IMR-90 (cell line): Measurements from ENCODE around the gene ZNF831. TPM values are rescaled to one million over a fixed set of nuclear protein-coding genes. Genes with fewer than 3 reads are reported as not detected.

ENCODE experiments used
- ATAC-seq: fragments of 200-7000 bp; cut with Tn5 transposase; 2 replicates; pipeline ENCODE4 v1.9.1; 2020; ENCODE audit warnings: low read depth, mild to moderate bottlenecking, moderate library complexity
- BruUV-seq: library from RNA; stranded (reverse); fragments of 400-500 nt; replicated peaks from 2 replicates; lab custom pipeline; 2021; lab: Mats Ljungman, UMichigan
- CTCF ChIA-PET: fragments of 300-600 bp; formaldehyde crosslinking; extraction: SDS; loops from one replicate; lab custom pipeline; 2021; ENCODE audit warnings: antibody characterized with exemption; lab: Yijun Ruan, JAX
- POLR2A ChIA-PET: fragments of 300-600 bp; sonication (Branson Sonifier 250); formaldehyde crosslinking; loops from one replicate; lab custom pipeline; 2022; ENCODE audit warnings: antibody characterized with exemption; ENCODE audit not compliant: unreplicated experiment; lab: Charles Lee
- DNase-seq: peaks from one replicate; pipeline ENCODE4 v3.0.0; 2013
- H2AFZ ChIP-seq: replicated peaks from 2 replicates; pipeline ENCODE3; 2013; ENCODE audit warnings: low read length, mild to moderate bottlenecking; ENCODE audit not compliant: poor library complexity
- H2AK5ac ChIP-seq: 2 replicates; pipeline ENCODE4 v1.6.1; 2013; ENCODE audit warnings: low read depth, low read length, inconsistent platforms
- H2AK9ac ChIP-seq: replicated peaks from 2 replicates; pipeline ENCODE3; 2013; ENCODE audit warnings: mild to moderate bottlenecking, low read depth, low read length, moderate library complexity; ENCODE audit not compliant: poor library complexity
- H2BK120ac ChIP-seq: 2 replicates; pipeline ENCODE4 v1.6.1; 2013; ENCODE audit warnings: low read depth, low read length, inconsistent platforms
- H2BK15ac ChIP-seq: 3 replicates; pipeline ENCODE4 v1.6.1; 2013; ENCODE audit warnings: low read depth, low read length, inconsistent platforms
- H2BK20ac ChIP-seq: 2 replicates; pipeline ENCODE4 v1.6.1; 2013; ENCODE audit warnings: low read depth, mild to moderate bottlenecking, inconsistent platforms, low read length, moderate library complexity
- H2BK5ac ChIP-seq: 2 replicates; pipeline ENCODE4 v1.6.1; 2013; ENCODE audit warnings: mild to moderate bottlenecking, low read depth, low read length, inconsistent platforms; ENCODE audit not compliant: poor library complexity, severe bottlenecking
- H3K14ac ChIP-seq: replicated peaks from 2 replicates; pipeline ENCODE4 v1.6.1; 2013; ENCODE audit warnings: low read depth, low read length, inconsistent platforms
- H3K18ac ChIP-seq: 2 replicates; pipeline ENCODE4 v1.6.1; 2013; ENCODE audit warnings: low read depth, low read length, control low read depth
- H3K23ac ChIP-seq: 2 replicates; pipeline ENCODE4 v1.6.1; 2013; ENCODE audit warnings: low read depth, low read length, inconsistent platforms
- H3K27ac ChIP-seq: 2 replicates; pipeline ENCODE4 v1.5.1; 2013; ENCODE audit warnings: mild to moderate bottlenecking, control low read depth, low read length; ENCODE audit not compliant: insufficient read depth
- H3K27me3 ChIP-seq: 2 replicates; pipeline ENCODE4 v1.6.1; 2013; ENCODE audit warnings: low read length; ENCODE audit not compliant: control insufficient read depth, insufficient read depth
- H3K36me3 ChIP-seq: 2 replicates; pipeline ENCODE4 v1.6.1; 2013; ENCODE audit warnings: low read length, mixed read lengths; ENCODE audit not compliant: control insufficient read depth, insufficient read depth
- H3K4ac ChIP-seq: 2 replicates; pipeline ENCODE4 v1.6.1; 2013; ENCODE audit warnings: low read depth, low read length, inconsistent platforms
- H3K4me1 ChIP-seq: 2 replicates; pipeline ENCODE4 v1.6.1; 2013; ENCODE audit warnings: low read length, mixed read lengths; ENCODE audit not compliant: control insufficient read depth, insufficient read depth
- H3K4me2 ChIP-seq: 2 replicates; pipeline ENCODE4 v1.6.1; 2013; ENCODE audit warnings: low read depth, mild to moderate bottlenecking, control low read depth, low read length, moderate library complexity
- H3K4me3 ChIP-seq: 2 replicates; pipeline ENCODE4 v1.5.1; 2013; ENCODE audit warnings: low read depth, mild to moderate bottlenecking, control low read depth, low read length, moderate library complexity; ENCODE audit not compliant: insufficient read depth
- H3K56ac ChIP-seq: 2 replicates; pipeline ENCODE4 v1.6.1; 2013; ENCODE audit warnings: low read length, inconsistent platforms; ENCODE audit not compliant: insufficient read depth; ENCODE audit errors: extremely low read depth
- H3K79me1 ChIP-seq, 2 experiments: 2 replicates each; pipeline ENCODE4 v1.6.1; 2013; ENCODE audit warnings: low read length in 2 of 2, inconsistent platforms in 1 of 2, low read depth in 1 of 2
- H3K9ac ChIP-seq: 2 replicates; pipeline ENCODE4 v1.6.1; 2013; ENCODE audit warnings: low read depth, low read length, control low read depth
- H3K9me1 ChIP-seq: 2 replicates; pipeline ENCODE4 v1.6.1; 2013; ENCODE audit warnings: low read length, inconsistent platforms; ENCODE audit not compliant: insufficient read depth
- H3K9me3 ChIP-seq: 2 replicates; pipeline ENCODE4 v1.6.1; 2013; ENCODE audit warnings: low read length; ENCODE audit not compliant: control insufficient read depth, insufficient read depth
- H4K20me1 ChIP-seq: 2 replicates; pipeline ENCODE4 v1.6.1; 2013; ENCODE audit warnings: low read length, inconsistent platforms; ENCODE audit not compliant: insufficient read depth
- H4K5ac ChIP-seq: 2 replicates; pipeline ENCODE4 v1.6.1; 2013; ENCODE audit warnings: mild to moderate bottlenecking, low read depth, low read length, control low read depth
- H4K8ac ChIP-seq, 2 experiments: 2 replicates each; pipeline ENCODE4 v1.6.1; 2013; ENCODE audit warnings: low read depth in 2 of 2, low read length in 2 of 2, control low read depth in 1 of 2, inconsistent platforms in 1 of 2
- H4K91ac ChIP-seq: 2 replicates; pipeline ENCODE4 v1.6.1; 2013; ENCODE audit warnings: low read depth, low read length, inconsistent platforms; ENCODE audit not compliant: insufficient read depth
- BHLHE40 ChIP-seq: fragments of 150-350 bp; IDR thresholded peaks from 2 replicates; pipeline ENCODE4 v1.6.1; 2016; ENCODE audit warnings: mild to moderate bottlenecking, low read depth, low read length
- CEBPB ChIP-seq: IDR thresholded peaks from 2 replicates; pipeline ENCODE4 v1.6.1; 2012; ENCODE audit warnings: low read depth, low read length, improper control_type of control experiment
- CHD1 ChIP-seq: IDR thresholded peaks from 2 replicates; pipeline ENCODE4 v1.6.1; 2012; ENCODE audit warnings: low read depth, low read length, improper control_type of control experiment
- CTCF ChIP-seq: conservative IDR thresholded peaks from 2 replicates; pipeline ENCODE4 v1.5.1; 2012; ENCODE audit warnings: mild to moderate bottlenecking, low read depth, low read length, improper control_type of control experiment
- ELK1 ChIP-seq: fragments of 150-350 bp; IDR thresholded peaks from 2 replicates; pipeline ENCODE4 v1.6.1; 2016; ENCODE audit warnings: low read depth, mild to moderate bottlenecking, low read length, moderate library complexity, borderline replicate concordance
- FOS ChIP-seq: fragments of 150-350 bp; IDR thresholded peaks from 2 replicates; pipeline ENCODE4 v1.6.1; 2016; ENCODE audit warnings: low read depth, low read length
- MAFK ChIP-seq: IDR thresholded peaks from 2 replicates; pipeline ENCODE4 v1.6.1; 2012; ENCODE audit warnings: low read depth, low read length, improper control_type of control experiment
- MAZ ChIP-seq: IDR thresholded peaks from 2 replicates; pipeline ENCODE4 v1.6.1; 2012; ENCODE audit warnings: low read depth, mild to moderate bottlenecking, low read length, improper control_type of control experiment, moderate library complexity, borderline replicate concordance
- MXI1 ChIP-seq: IDR thresholded peaks from 2 replicates; pipeline ENCODE4 v1.6.1; 2012; ENCODE audit warnings: low read depth, mild to moderate bottlenecking, low read length, moderate library complexity, borderline replicate concordance
- NFE2L2 ChIP-seq: fragments of 150-350 bp; IDR thresholded peaks from 2 replicates; pipeline ENCODE4 v1.6.1; 2016; ENCODE audit warnings: low read depth, mild to moderate bottlenecking, low read length
- POLR2A ChIP-seq: IDR thresholded peaks from 2 replicates; pipeline ENCODE4 v1.6.1; 2012; ENCODE audit warnings: mild to moderate bottlenecking, low read depth, low read length
- RAD21 ChIP-seq: IDR thresholded peaks from 2 replicates; pipeline ENCODE4 v1.6.1; 2012; ENCODE audit warnings: low read length, improper control_type of control experiment
- RCOR1 ChIP-seq: IDR thresholded peaks from 2 replicates; pipeline ENCODE4 v1.6.1; 2012; ENCODE audit warnings: mild to moderate bottlenecking, low read length, improper control_type of control experiment; ENCODE audit not compliant: insufficient replicate concordance
- RFX5 ChIP-seq: IDR thresholded peaks from 2 replicates; pipeline ENCODE4 v1.8.0; 2012; ENCODE audit warnings: low read depth, mild to moderate bottlenecking, low read length, moderate library complexity
- SMC3 ChIP-seq: fragments of 150-350 bp; IDR thresholded peaks from 2 replicates; pipeline ENCODE4 v1.6.1; 2016; ENCODE audit warnings: low read depth, mild to moderate bottlenecking, antibody characterized with exemption, low read length, moderate library complexity
- USF2 ChIP-seq: fragments of 150-350 bp; IDR thresholded peaks from 2 replicates; pipeline ENCODE4 v1.6.1; 2017; ENCODE audit warnings: mild to moderate bottlenecking, antibody characterized with exemption, low read length, low read depth
- WGBS, 2 experiments: methylation state at CpG; one replicate each; pipeline versions ENCODE4 v1.1.5 to v1.1.7; 2013; ENCODE audit warnings: missing lambda C conversion rate in 2 of 2; ENCODE audit not compliant: insufficient read length in 1 of 2; ENCODE audit errors: extremely low coverage in 2 of 2; 5-methylcytosine and 5-hydroxymethylcytosine counted together
- dilution Hi-C: fragments of 300-500 bp; cut with HindIII; formaldehyde crosslinking; loops from one replicate; pipeline ENCODE4 v1.14.3; 2018; ENCODE audit warnings: low sequenced_read_pairs; ENCODE audit not compliant: unreplicated experiment
- in situ Hi-C: fragments of 300-500 bp; cut with MboI; formaldehyde crosslinking; loops from 3 replicates; pipeline ENCODE4 v1.14.3; 2019; ENCODE audit warnings: low sequenced_read_pairs, inconsistent platforms, mixed read lengths
- intact Hi-C: fragments of 100-400 bp; cut with micrococcal nuclease; formaldehyde crosslinking; loops from 2 replicates; pipeline ENCODE4 v1.10.0; 2022
- polyA plus RNA-seq, 3 experiments: library from polyadenylated mRNA; depleted of rRNA; stranded (reverse); fragments of >200 nt; gene quantifications; 2 replicates each; pipeline ENCODE4 v1.2.3, GENCODE V29; 2012; ENCODE audit warnings: low replicate concordance in 1 of 3
- total RNA-seq: library from RNA; depleted of rRNA; stranded (reverse); fragments of >200 nt; gene quantifications from 2 replicates; pipeline ENCODE4 v1.2.3, GENCODE V29; 2012

Gene ZNF831
- total and polyA plus RNA-seq, 2 of the 4 experiments (the other 2 are of a cell fraction) = not detected

GRCh38 chr20:59165396-59165795 is 1.8 kb downstream of the ZNF831 start:
- Histone ChIP-seq H3K4me1 (no peaks in the 10 kb centered on the region), H3K79me1 (no peaks in the 10 kb centered on the region), H3K9me3 (no peaks in the 10 kb centered on the region), H3K9me1 (no peaks in the 10 kb centered on the region; the same call in 1 of the 2 replicates), H3K27ac (no peak overlapping the region), H3K9ac (no peak overlapping the region), H2AFZ (no peak overlapping the region), H2AK5ac (no peak overlapping the region), H3K4me2 (no peak overlapping the region), H4K20me1 (no peaks in the 10 kb centered on the region), H4K8ac (no peak overlapping the region), H3K14ac (no peak overlapping the region), H2AK9ac (no peak overlapping the region), H3K36me3 (no peaks in the 10 kb centered on the region), H3K18ac (no peak overlapping the region), H3K23ac (no peak overlapping the region), H3K4me3 (no peak overlapping the region), H4K5ac (no peak overlapping the region), H2BK120ac (no peak overlapping the region), H2BK20ac (no peak overlapping the region), H3K56ac (no peak overlapping the region), H4K91ac (no peak overlapping the region), H3K4ac (no peak overlapping the region), H2BK5ac (no peak overlapping the region), H3K27me3 (no peaks in the 10 kb centered on the region), H2BK15ac (no peak overlapping the region)
- in situ Hi-C loops (no loop called here), dilution Hi-C loops (no loop called here), intact Hi-C loops (no loop called here)
- BruUV-seq = no TSS peak
- ATAC-seq = no peak
- no peak for TF ChIP-seq RCOR1
- TF ChIP-seq CHD1 = no peak
- TF ChIP-seq POLR2A = no peak
- no peak for TF ChIP-seq USF2
- no peak for TF ChIP-seq MAFK
- TF ChIP-seq FOS = no peak
- TF ChIP-seq NFE2L2 = no peak
- no peak for TF ChIP-seq MXI1
- no peak for TF ChIP-seq CEBPB
- TF ChIP-seq BHLHE40 = no peak
- no peak for TF ChIP-seq RFX5
- TF ChIP-seq ELK1 = no peak
- TF ChIP-seq CTCF = no peak
- no peak for TF ChIP-seq MAZ
- no peak for TF ChIP-seq RAD21
- no peak for TF ChIP-seq SMC3
- no peak for DNase-seq
- CTCF ChIA-PET = no interaction called here
- no CpG with 5 or more reads among the region's 1 CpG for WGBS, 2 experiments
- POLR2A ChIA-PET = no interaction called here
